SK-N-SH (cell line): ENCODE measurements around the gene CEP295NL. TPM values are rescaled to one million over a fixed set of nuclear protein-coding genes. Genes with fewer than 3 reads are reported as not detected.
A peak's percentile ranks its signal among the peaks of the same experiment; 100 is the strongest.

Source experiments
- CTCF ChIA-PET: fragments of 300-600, 350-600 bp; formaldehyde crosslinking; extraction: SDS; loops from one replicate; lab custom pipeline; 2021; lab: Yijun Ruan, JAX
- POLR2A ChIA-PET: fragments of 350-600 bp; sonication (Branson Sonifier 250); formaldehyde crosslinking; extraction: SDS; loops from one replicate; lab custom pipeline; 2020; ENCODE audit warnings: antibody characterized with exemption, inconsistent platforms; lab: Yijun Ruan, JAX
- DNase-seq: peaks from one replicate; pipeline ENCODE4 v3.0.0; 2012
- H2AFZ ChIP-seq: fragments of 200-600 bp; sonication (generic); 2 replicates; pipeline ENCODE4 v1.8.1; 2016; ENCODE audit warnings: antibody characterized with exemption, mild to moderate bottlenecking, low read depth
- H3F3A ChIP-seq: fragments of 200-600 bp; sonication (generic); replicated peaks from 2 replicates; pipeline ENCODE3; 2016; ENCODE audit warnings: antibody characterized with exemption, mild to moderate bottlenecking; ENCODE audit not compliant: insufficient read depth
- H3K27ac ChIP-seq, 2 experiments: fragments of 200-500 bp in 1 of 2; fragments of 200-600 bp in 1 of 2; sonication (Bioruptor generic) in 1 of 2; sonication (generic), shearing (Covaris generic) in 1 of 2; 2 replicates each; pipeline versions ENCODE4 v1.5.1 to v1.6.1; 2014 to 2016; ENCODE audit warnings: low read depth in 2 of 2, inconsistent platforms in 1 of 2, low read length in 1 of 2, mild to moderate bottlenecking in 1 of 2, mixed read lengths in 1 of 2
- H3K27me3 ChIP-seq: fragments of 200-600 bp; sonication (generic), shearing (Covaris generic); 2 replicates; pipeline ENCODE4 v1.6.1; 2016; ENCODE audit warnings: mixed run types; ENCODE audit not compliant: insufficient read depth
- H3K36me3 ChIP-seq, 2 experiments: fragments of 200-500 bp in 1 of 2; fragments of 200-600 bp in 1 of 2; sonication (Bioruptor generic) in 1 of 2; sonication (generic) in 1 of 2; replicated peaks in 1 of 2; 2 replicates each; pipeline versions ENCODE3 to v1.5.1; 2014 to 2016; ENCODE audit warnings: low read length in 1 of 2, mild to moderate bottlenecking in 1 of 2; ENCODE audit not compliant: insufficient read depth in 2 of 2, control insufficient read depth in 1 of 2
- H3K4me1 ChIP-seq, 2 experiments: fragments of 200-500 bp in 1 of 2; fragments of 200-600 bp in 1 of 2; sonication (Bioruptor generic) in 1 of 2; sonication (generic), shearing (Covaris generic) in 1 of 2; 2 replicates each; pipeline versions ENCODE4 v1.5.1 to v1.6.1; 2014 to 2016; ENCODE audit warnings: low read depth in 1 of 2, low read length in 1 of 2, mixed run types in 1 of 2; ENCODE audit not compliant: insufficient read depth in 2 of 2, control insufficient read depth in 1 of 2
- H3K4me2 ChIP-seq: fragments of 200-600 bp; sonication (generic), shearing (Covaris generic); 2 replicates; pipeline ENCODE4 v1.6.1; 2017; ENCODE audit warnings: mixed run types
- H3K4me3 ChIP-seq, 2 experiments: fragments of 200-500 bp in 1 of 2; fragments of 200-600 bp in 1 of 2; sonication (Bioruptor generic) in 1 of 2; sonication (generic), shearing (Covaris generic) in 1 of 2; 2 replicates each; pipeline versions ENCODE4 v1.5.1 to v1.8.1; 2014 to 2016; ENCODE audit warnings: low read depth in 2 of 2, inconsistent platforms in 1 of 2, low read length in 1 of 2, mild to moderate bottlenecking in 1 of 2, mixed read lengths in 1 of 2, moderate library complexity in 1 of 2
- H3K79me2 ChIP-seq: fragments of 200-600 bp; sonication (generic); 2 replicates; pipeline ENCODE4 v1.8.1; 2017; ENCODE audit warnings: mild to moderate bottlenecking; ENCODE audit not compliant: insufficient read depth
- H3K9ac ChIP-seq: fragments of 200-600 bp; sonication (generic); 2 replicates; pipeline ENCODE4 v1.6.1; 2017; ENCODE audit warnings: mixed run types
- H3K9me2 ChIP-seq: fragments of 200-600 bp; sonication (generic); 2 replicates; pipeline ENCODE4 v1.6.1; 2017; ENCODE audit warnings: mixed run types
- H3K9me3 ChIP-seq: fragments of 200-600 bp; sonication (generic); 2 replicates; pipeline ENCODE4 v1.6.1; 2017; ENCODE audit warnings: mixed run types, mild to moderate bottlenecking, moderate library complexity
- H4K20me1 ChIP-seq: fragments of 200-600 bp; sonication (generic); 2 replicates; pipeline ENCODE4 v1.6.1; 2017; ENCODE audit warnings: mild to moderate bottlenecking, mixed run types; ENCODE audit not compliant: insufficient read depth
- CTCF ChIP-seq: fragments of 200-600 bp; sonication (generic); IDR thresholded peaks from 2 replicates; pipeline ENCODE4 v1.6.1; 2017; ENCODE audit warnings: antibody characterized with exemption, mild to moderate bottlenecking, moderate library complexity
- ELF1 ChIP-seq: IDR thresholded peaks from 2 replicates; pipeline ENCODE4 v1.4.0; 2012
- EZH2phosphoT487 ChIP-seq: fragments of 200-600 bp; sonication (generic); IDR thresholded peaks from 2 replicates; pipeline ENCODE4 v1.6.1; 2017; ENCODE audit warnings: low read depth, mixed run types, mild to moderate bottlenecking, antibody characterized with exemption, moderate library complexity, borderline replicate concordance
- FOSL2 ChIP-seq: IDR thresholded peaks from 2 replicates; pipeline ENCODE4 v1.4.0; 2012; ENCODE audit warnings: low read depth, mild to moderate bottlenecking, moderate library complexity, borderline replicate concordance
- FOXM1 ChIP-seq: IDR thresholded peaks from 2 replicates; pipeline ENCODE4 v1.4.0; 2012; ENCODE audit warnings: low read depth, mild to moderate bottlenecking
- GABPA ChIP-seq: IDR thresholded peaks from 2 replicates; pipeline ENCODE4 v1.4.0; 2012; ENCODE audit warnings: low read depth, mild to moderate bottlenecking
- GATA2 ChIP-seq: sonication (generic); formaldehyde crosslinking; IDR thresholded peaks from 2 replicates; pipeline ENCODE4 v1.5.0; 2020; ENCODE audit warnings: mild to moderate bottlenecking, missing genetic modification reagents
- JUND ChIP-seq: IDR thresholded peaks from 2 replicates; pipeline ENCODE4 v1.4.0; 2012
- MEF2A ChIP-seq: IDR thresholded peaks from 2 replicates; pipeline ENCODE4 v1.4.0; 2012; ENCODE audit warnings: low read depth, borderline replicate concordance
- MXI1 ChIP-seq: IDR thresholded peaks from 2 replicates; pipeline ENCODE4 v1.6.1; 2012; ENCODE audit warnings: mild to moderate bottlenecking, low read depth, low read length, improper control_type of control experiment
- POLR2AphosphoS5 ChIP-seq: IDR thresholded peaks from 2 replicates; pipeline ENCODE4 v1.6.1; 2012; ENCODE audit warnings: low read depth, low read length
- RAD21 ChIP-seq: IDR thresholded peaks from 2 replicates; pipeline ENCODE4 v1.6.1; 2012; ENCODE audit warnings: mild to moderate bottlenecking, low read length
- RFX5 ChIP-seq: IDR thresholded peaks from 2 replicates; pipeline ENCODE4 v1.6.1; 2012; ENCODE audit warnings: mild to moderate bottlenecking, improper control_type of control experiment, low read length
- RXRA ChIP-seq: IDR thresholded peaks from 2 replicates; pipeline ENCODE4 v1.4.0; 2012; ENCODE audit warnings: low read depth, mild to moderate bottlenecking, borderline replicate concordance
- SMC3 ChIP-seq: IDR thresholded peaks from 2 replicates; pipeline ENCODE4 v1.6.1; 2012; ENCODE audit warnings: low read depth, low read length, improper control_type of control experiment
- TAF1 ChIP-seq: IDR thresholded peaks from 2 replicates; pipeline ENCODE4 v1.6.1; 2012; ENCODE audit warnings: low read depth, mild to moderate bottlenecking, low read length, moderate library complexity, borderline replicate concordance
- TEAD4 ChIP-seq: IDR thresholded peaks from 2 replicates; pipeline ENCODE4 v1.4.0; 2012; ENCODE audit warnings: mild to moderate bottlenecking, borderline replicate concordance; ENCODE audit not compliant: insufficient read depth
- USF1 ChIP-seq: IDR thresholded peaks from 2 replicates; pipeline ENCODE4 v1.4.0; 2012; ENCODE audit warnings: low read depth, borderline replicate concordance
- USF2 ChIP-seq: fragments of 150-350 bp; IDR thresholded peaks from 2 replicates; pipeline ENCODE4 v1.6.1; 2017; ENCODE audit warnings: antibody characterized with exemption, low read length, low read depth, borderline replicate concordance
- ZBTB33 ChIP-seq: IDR thresholded peaks from 2 replicates; pipeline ENCODE4 v1.4.0; 2012; ENCODE audit warnings: low read depth, borderline replicate concordance
- WGBS: methylation state at CpG from one replicate; pipeline ENCODE4 v1.1.6; 2017; ENCODE audit warnings: low lambda C conversion rate; 5-methylcytosine and 5-hydroxymethylcytosine counted together
- polyA plus RNA-seq, 3 experiments: library from polyadenylated mRNA; depleted of rRNA; stranded (reverse); fragments of >200 nt; gene quantifications; 2 replicates each; pipeline ENCODE4 v1.2.3, GENCODE V29; 2012
- TF ChIP-seq, protein P1 (sequence below): IDR thresholded peaks from 2 replicates; pipeline ENCODE4 v1.4.0; 2012; ENCODE audit warnings: low read depth
- TF ChIP-seq, protein P2 (sequence below): IDR thresholded peaks from 2 replicates; pipeline ENCODE4; 2012
- TF ChIP-seq, protein P3 (sequence below): fragments of 150-350 bp; IDR thresholded peaks from 2 replicates; pipeline ENCODE4 v1.6.1; 2016; ENCODE audit warnings: mild to moderate bottlenecking, low read depth, low read length

CEP295NL gene
- polyA plus RNA-seq, 1 of the 3 experiments (the other 2 are of a cell fraction) = 0.35 TPM

DNA sequence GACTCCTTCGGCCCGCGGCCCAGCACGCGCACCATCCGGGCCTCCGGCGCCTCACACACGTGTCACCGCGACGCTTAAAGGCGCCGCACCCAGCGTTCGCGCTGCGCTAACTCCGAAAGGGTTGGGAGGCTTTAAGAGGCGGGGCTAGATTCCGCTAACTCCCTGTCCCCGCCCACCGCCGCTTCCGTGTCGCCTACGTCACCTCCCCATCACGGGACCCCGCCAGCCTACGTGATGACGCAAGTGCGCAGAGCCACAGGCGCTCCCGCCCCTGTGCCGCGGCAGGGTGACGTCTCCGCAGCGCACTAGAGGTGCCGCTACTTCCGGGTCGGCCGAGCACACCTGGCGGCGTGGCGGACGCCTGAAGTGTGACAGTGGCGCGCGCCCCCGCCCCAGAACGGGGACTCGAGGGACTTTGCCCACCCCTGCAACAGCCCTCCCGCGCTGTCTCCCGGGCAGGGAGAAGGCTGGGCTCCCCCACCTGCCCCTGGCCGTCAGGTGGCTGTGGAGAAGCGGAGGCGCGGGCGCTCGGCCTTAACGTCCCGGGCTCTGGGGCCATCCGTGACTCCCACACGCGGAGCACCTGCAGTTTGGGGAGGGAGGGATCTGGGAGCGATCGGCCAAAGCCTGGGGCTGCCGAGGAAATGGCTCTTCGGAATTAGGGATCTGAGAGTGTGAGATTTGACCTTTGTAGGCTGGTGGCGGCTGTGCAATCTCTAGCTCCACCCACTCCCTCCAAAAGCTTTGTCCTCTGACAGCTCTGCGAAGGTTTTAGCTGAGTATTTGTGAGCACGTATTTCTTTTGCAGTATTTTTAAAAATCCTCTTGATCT, 62.0 kb downstream of the CEP295NL start, which contains the start of gene USP36:
USP36 (minus strand) TSS at position 35 of the 832 bp plus-strand sequence. CDS start 4,451 bp downstream, outside the sequence.
- Histone ChIP-seq H3K9me3 (no peaks in the 10 kb centered on the region), H3K4me1 (peaks cover 14 to 26% of the 10 kb centered on the region in 2 experiments; a peak in 3 of 4 replicates), H3K36me3 (peaks cover 15 to 22% of the 10 kb centered on the region in 2 experiments), H3K79me2 (peaks cover 46% of the 10 kb centered on the region), H3K27me3 (no peaks in the 10 kb centered on the region), H3K27ac (peak within 1 kb of the TSS; percentile 79 to 90), H2AFZ (peak within 1 kb of the TSS; percentile 93), H3K4me2 (peak within 1 kb of the TSS; percentile 92), H3K9ac (peak within 1 kb of the TSS; percentile 94), H4K20me1 (peaks cover 27% of the 10 kb centered on the region), H3K9me2 (no peaks in the 10 kb centered on the region), H3K4me3 (peak within 1 kb of the TSS; percentile 75 to 84), H3F3A (no peaks in the 10 kb centered on the region)
- ChIA-PET POLR2A (interaction anchor here (0.7 kb wide), 1 partner anchor 124 kb away, joined by 3 read pairs; no protein-coding TSS in a partner anchor), CTCF (interaction anchor here (1.0 to 4.6 kb wide), 5 partner anchors 18 to 133 kb away, joined by 3 to 25 read pairs (median 4); no protein-coding TSS in a partner anchor)
- DNase-seq = peak; percentile 100
- 1% methylated on average over 38 of the region's 74 CpGs for WGBS
- no peak for TF ChIP-seq ZBTB33
- peak; percentile 75; the same call in 1 of the 2 replicates for TF ChIP-seq MEF2A
- peak; percentile 99 for TF ChIP-seq MXI1
- TF ChIP-seq USF1 = peak; percentile 88
- TF ChIP-seq RXRA = no peak; the same call in 1 of the 2 replicates
- no peak for TF ChIP-seq FOSL2
- peak; percentile 71 for TF ChIP-seq RFX5
- TF ChIP-seq, protein P1, sequence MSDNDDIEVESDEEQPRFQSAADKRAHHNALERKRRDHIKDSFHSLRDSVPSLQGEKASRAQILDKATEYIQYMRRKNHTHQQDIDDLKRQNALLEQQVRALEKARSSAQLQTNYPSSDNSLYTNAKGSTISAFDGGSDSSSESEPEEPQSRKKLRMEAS = peak; percentile 100
- peak; percentile 60 for TF ChIP-seq USF2
- TF ChIP-seq POLR2AphosphoS5 = peak; percentile 80
- no peak for TF ChIP-seq GATA2 (CRISPR knock-in tag)
- TF ChIP-seq CTCF = no peak
- no peak for TF ChIP-seq TEAD4
- TF ChIP-seq RAD21 = no peak
- peak; percentile 78 for TF ChIP-seq TAF1
- TF ChIP-seq JUND = no peak
- TF ChIP-seq, protein P2, sequence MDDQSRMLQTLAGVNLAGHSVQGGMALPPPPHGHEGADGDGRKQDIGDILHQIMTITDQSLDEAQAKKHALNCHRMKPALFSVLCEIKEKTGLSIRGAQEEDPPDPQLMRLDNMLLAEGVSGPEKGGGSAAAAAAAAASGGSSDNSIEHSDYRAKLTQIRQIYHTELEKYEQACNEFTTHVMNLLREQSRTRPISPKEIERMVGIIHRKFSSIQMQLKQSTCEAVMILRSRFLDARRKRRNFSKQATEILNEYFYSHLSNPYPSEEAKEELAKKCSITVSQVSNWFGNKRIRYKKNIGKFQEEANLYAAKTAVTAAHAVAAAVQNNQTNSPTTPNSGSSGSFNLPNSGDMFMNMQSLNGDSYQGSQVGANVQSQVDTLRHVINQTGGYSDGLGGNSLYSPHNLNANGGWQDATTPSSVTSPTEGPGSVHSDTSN = peak; percentile 64; the same call in 1 of the 2 replicates
- no peak for TF ChIP-seq SMC3
- TF ChIP-seq GABPA = peak; percentile 63
- TF ChIP-seq, protein P3, sequence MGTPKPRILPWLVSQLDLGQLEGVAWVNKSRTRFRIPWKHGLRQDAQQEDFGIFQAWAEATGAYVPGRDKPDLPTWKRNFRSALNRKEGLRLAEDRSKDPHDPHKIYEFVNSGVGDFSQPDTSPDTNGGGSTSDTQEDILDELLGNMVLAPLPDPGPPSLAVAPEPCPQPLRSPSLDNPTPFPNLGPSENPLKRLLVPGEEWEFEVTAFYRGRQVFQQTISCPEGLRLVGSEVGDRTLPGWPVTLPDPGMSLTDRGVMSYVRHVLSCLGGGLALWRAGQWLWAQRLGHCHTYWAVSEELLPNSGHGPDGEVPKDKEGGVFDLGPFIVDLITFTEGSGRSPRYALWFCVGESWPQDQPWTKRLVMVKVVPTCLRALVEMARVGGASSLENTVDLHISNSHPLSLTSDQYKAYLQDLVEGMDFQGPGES = no peak
- TF ChIP-seq EZH2phosphoT487 = no peak
- peak; percentile 100 for TF ChIP-seq ELF1
- no peak for TF ChIP-seq FOXM1
